NCI-H510A (cell line): Measurements from ENCODE around the gene CCDC34.

ENCODE experiments used
- DNase-seq: peaks from one replicate; lab custom pipeline; 2025; lab: John Stamatoyannopoulos, UW

CCDC34 gene

GRCh38 chr11:27290261-27291050 is 72.6 kb downstream of the CCDC34 start:
- no peak for DNase-seq
